Muscle layer of colon (tissue), 2 donors: ENCODE data around the gene VAT1L.

ENCODE experiments used
- H3K27ac ChIP-seq: one replicate; pipeline ENCODE4 v1.7.0; 2013; ENCODE audit warnings: low read depth, mild to moderate bottlenecking, low read length, moderate library complexity
- H3K27me3 ChIP-seq, 2 donors: one replicate each; pipeline ENCODE4 v1.7.0; 2013; ENCODE audit warnings: low read length in 2 of 2, mild to moderate bottlenecking in 2 of 2; ENCODE audit not compliant: insufficient read depth in 2 of 2, control insufficient read depth in 1 of 2
- H3K36me3 ChIP-seq: one replicate; pipeline ENCODE4 v1.7.0; 2013; ENCODE audit warnings: mild to moderate bottlenecking, low read length; ENCODE audit not compliant: insufficient read depth
- H3K4me1 ChIP-seq: one replicate; pipeline ENCODE4 v1.7.0; 2013; ENCODE audit warnings: mild to moderate bottlenecking, low read length; ENCODE audit not compliant: insufficient read depth
- H3K4me3 ChIP-seq, 2 donors: one replicate each; pipeline ENCODE4 v1.7.0; 2013; ENCODE audit warnings: low read length in 2 of 2, low read depth in 1 of 2, mild to moderate bottlenecking in 1 of 2, moderate library complexity in 1 of 2
- H3K9ac ChIP-seq: one replicate; pipeline ENCODE4 v1.7.0; 2013; ENCODE audit warnings: low read length
- H3K9me3 ChIP-seq: one replicate; pipeline ENCODE4 v1.7.0; 2013; ENCODE audit warnings: mild to moderate bottlenecking, low read length
- donor health status: abdominal sarcoma.
- donor health status: Adenocarcinoma of cecum.

Gene VAT1L

GRCh38 chr16:77784441-77785372 lies 3.7 kb upstream of the VAT1L start:
- Histone ChIP-seq H3K4me3 (no peak overlapping the region), H3K27me3 (peaks cover 12 to 28% of the 10 kb centered on the region in 2 donors), H3K27ac (no peak overlapping the region), H3K36me3 (no peaks in the 10 kb centered on the region), H3K9me3 (no peaks in the 10 kb centered on the region), H3K4me1 (peaks cover 5% of the 10 kb centered on the region), H3K9ac (no peak overlapping the region)

DNA sequence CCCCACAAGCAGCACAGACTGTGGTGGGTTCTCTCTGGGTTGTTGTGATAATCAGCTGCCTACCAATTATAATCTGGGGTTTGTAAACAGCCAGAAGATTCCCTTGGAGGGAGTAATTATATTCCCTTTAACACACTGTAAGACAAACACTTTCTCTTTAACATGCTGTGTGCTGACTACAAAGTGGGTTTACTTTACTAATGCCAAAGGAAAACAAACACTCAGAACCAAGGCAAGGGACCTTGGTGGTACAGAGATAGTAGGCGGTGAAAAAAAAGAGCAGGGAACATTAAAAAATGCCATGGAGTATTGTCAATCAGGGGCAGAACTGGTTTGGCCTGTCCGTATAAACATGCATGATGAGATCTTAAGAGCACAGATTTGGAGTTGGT lies 3.0 kb upstream of the VAT1L start:
- peaks cover 19 to 35% of the 10 kb centered on the region in 2 donors for H3K27me3 ChIP-seq
- peaks cover 5% of the 10 kb centered on the region for H3K4me1 ChIP-seq
- H3K36me3 ChIP-seq = no peaks in the 10 kb centered on the region
- H3K9me3 ChIP-seq = no peaks in the 10 kb centered on the region
- no peak overlapping the region for H3K4me3 ChIP-seq
- H3K27ac ChIP-seq = no peak overlapping the region
- no peak overlapping the region for H3K9ac ChIP-seq

- no peaks in the 10 kb centered on the region for H3K9me3 ChIP-seq
- no peak overlapping the region for H3K27ac ChIP-seq
- no peak overlapping the region for H3K4me3 ChIP-seq
- peaks cover 21 to 36% of the 10 kb centered on the region in 2 donors for H3K27me3 ChIP-seq
- no peaks in the 10 kb centered on the region for H3K36me3 ChIP-seq
- peaks cover 5% of the 10 kb centered on the region for H3K4me1 ChIP-seq
- no peak overlapping the region for H3K9ac ChIP-seq
Measured at GRCh38 chr16:77786186-77786847, 2.0 kb upstream of the VAT1L start.

DNA sequence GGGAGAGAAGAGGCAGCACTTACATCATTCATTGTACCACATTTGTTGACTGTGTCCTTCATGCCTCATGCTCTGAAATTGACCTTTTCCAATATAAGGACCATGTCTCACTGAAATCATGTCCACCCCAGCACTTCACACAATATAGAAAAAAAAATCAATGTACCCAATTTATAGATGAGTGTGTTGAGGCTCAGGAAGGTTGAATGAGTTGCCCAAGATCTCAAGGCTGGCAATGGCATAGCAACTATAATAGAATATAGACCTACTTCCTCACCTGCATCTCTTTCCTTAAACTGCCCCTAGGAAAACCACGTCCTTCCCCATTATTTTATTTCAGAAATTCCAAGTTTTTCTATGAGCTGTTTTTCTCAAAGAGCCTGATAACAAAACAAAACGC lies 912 bp upstream of the VAT1L start:
- Histone ChIP-seq H3K27ac (no peak overlapping the region), H3K36me3 (no peaks in the 10 kb centered on the region), H3K4me3 (no peak overlapping the region), H3K9me3 (no peaks in the 10 kb centered on the region), H3K9ac (no peak overlapping the region), H3K4me1 (peaks cover 5% of the 10 kb centered on the region), H3K27me3 (peaks cover 21 to 36% of the 10 kb centered on the region in 2 donors)

- H3K36me3 ChIP-seq = no peaks in the 10 kb centered on the region
- H3K4me3 ChIP-seq = peak overlapping the region in 1 of 2 donors; percentile 54
- no peak overlapping the region for H3K27ac ChIP-seq
- peaks cover 21 to 36% of the 10 kb centered on the region in 2 donors for H3K27me3 ChIP-seq
- H3K9me3 ChIP-seq = no peaks in the 10 kb centered on the region
- no peak overlapping the region for H3K9ac ChIP-seq
- peaks cover 5% of the 10 kb centered on the region for H3K4me1 ChIP-seq
Measured at GRCh38 chr16:77789085-77790008, 983 bp downstream of the VAT1L start.

DNA sequence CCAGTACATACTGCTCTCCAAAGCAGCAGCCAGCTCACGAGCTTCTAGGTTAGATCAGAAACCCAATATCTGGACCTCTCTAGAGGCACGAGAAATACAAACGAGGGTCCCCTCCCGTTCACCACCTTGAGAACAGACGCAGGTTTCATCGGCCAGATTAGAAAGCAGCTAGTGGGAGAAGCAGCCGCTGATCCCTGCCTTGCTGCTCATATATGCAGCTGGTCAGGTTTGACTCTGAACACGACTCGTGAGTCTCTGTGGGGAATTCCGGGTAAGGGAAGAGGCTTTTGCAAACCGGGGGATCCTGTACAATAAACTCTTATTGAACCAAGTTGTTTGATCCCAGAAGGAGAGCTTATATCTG lies 1.6 kb downstream of the VAT1L start:
- no peak overlapping the region for H3K27ac ChIP-seq
- peaks cover 5% of the 10 kb centered on the region for H3K4me1 ChIP-seq
- no peak overlapping the region for H3K9ac ChIP-seq
- no peaks in the 10 kb centered on the region for H3K9me3 ChIP-seq
- H3K36me3 ChIP-seq = no peaks in the 10 kb centered on the region
- H3K4me3 ChIP-seq = no peak overlapping the region
- H3K27me3 ChIP-seq = peaks cover 21 to 36% of the 10 kb centered on the region in 2 donors

DNA sequence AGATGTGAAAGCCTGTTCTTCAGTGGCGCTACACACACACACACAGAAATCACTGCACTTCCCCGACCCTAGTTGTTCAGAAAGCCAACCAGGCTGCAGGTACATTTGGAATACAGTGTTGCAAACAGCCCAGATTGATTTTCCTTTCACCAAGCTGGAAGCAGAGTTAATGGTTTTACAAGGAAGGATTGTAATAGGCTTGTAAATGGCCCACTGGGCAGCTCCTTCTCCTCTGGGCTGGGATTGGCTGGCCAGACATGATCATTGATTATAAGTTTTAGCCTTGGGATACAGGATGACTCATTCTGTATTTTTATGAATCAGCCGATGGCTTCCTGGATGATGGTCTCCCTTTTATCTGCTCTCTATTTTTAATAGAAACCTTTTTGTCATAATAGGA lies 2.5 kb downstream of the VAT1L start:
- Histone ChIP-seq H3K27me3 (peaks cover 21 to 36% of the 10 kb centered on the region in 2 donors), H3K36me3 (no peaks in the 10 kb centered on the region), H3K9ac (no peak overlapping the region), H3K27ac (no peak overlapping the region), H3K4me3 (no peak overlapping the region), H3K4me1 (peaks cover 5% of the 10 kb centered on the region), H3K9me3 (no peaks in the 10 kb centered on the region)

- Histone ChIP-seq H3K36me3 (no peaks in the 10 kb centered on the region), H3K9ac (no peak overlapping the region), H3K27ac (no peak overlapping the region), H3K9me3 (no peaks in the 10 kb centered on the region), H3K27me3 (peaks cover 15 to 21% of the 10 kb centered on the region in 2 donors), H3K4me3 (no peak overlapping the region), H3K4me1 (no peaks in the 10 kb centered on the region)
Measured at GRCh38 chr16:77793417-77793816, 5.1 kb downstream of the VAT1L start.

GRCh38 chr16:77794586-77794985 lies 6.2 kb downstream of the VAT1L start:
- Histone ChIP-seq H3K9ac (no peak overlapping the region), H3K4me1 (no peaks in the 10 kb centered on the region), H3K4me3 (no peak overlapping the region), H3K27me3 (peaks cover 9 to 10% of the 10 kb centered on the region in 2 donors), H3K36me3 (no peaks in the 10 kb centered on the region), H3K9me3 (no peaks in the 10 kb centered on the region), H3K27ac (no peak overlapping the region)

DNA sequence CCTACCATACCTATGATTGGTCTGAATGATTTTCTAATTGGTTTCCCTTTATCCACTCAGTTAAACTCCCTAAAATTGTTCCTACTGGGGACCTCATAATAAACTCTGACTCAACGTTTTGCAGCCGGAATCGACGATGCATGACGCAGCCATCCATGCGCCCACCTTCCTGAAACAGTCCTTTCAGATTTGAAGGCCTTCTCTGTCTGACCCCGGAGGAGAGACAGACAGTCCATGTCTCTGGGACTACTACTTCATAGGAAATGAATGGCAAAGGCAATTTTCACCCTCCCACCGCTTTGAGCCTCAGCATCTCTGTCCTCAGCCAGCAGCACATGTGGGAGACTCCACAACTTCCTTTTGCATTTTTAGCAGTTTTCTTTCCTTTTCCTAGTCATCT lies 13.5 kb downstream of the VAT1L start:
- no peaks in the 10 kb centered on the region for H3K27me3 ChIP-seq
- H3K9me3 ChIP-seq = no peaks in the 10 kb centered on the region
- no peak overlapping the region for H3K27ac ChIP-seq

DNA sequence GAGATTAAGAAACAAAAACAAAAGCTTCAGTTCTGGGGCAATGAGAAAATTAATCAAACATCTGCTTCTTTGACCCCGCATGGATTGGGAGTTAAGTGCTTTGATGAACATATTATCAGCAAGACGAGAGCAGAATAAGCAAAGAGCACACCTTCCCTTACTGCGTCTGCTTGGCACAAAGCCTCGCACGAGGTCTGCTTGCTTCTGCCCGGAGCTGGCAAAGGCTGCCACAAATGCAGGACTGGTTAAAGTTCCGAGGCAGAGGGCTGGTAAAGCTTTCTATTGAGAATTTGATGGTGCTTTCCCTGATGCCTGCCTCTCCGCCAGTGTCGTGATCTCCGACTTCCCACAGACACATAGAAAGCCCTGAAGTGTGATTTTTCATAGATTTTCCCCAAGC lies 17.0 kb downstream of the VAT1L start:
- no peak overlapping the region for H3K4me3 ChIP-seq
- no peaks in the 10 kb centered on the region for H3K9me3 ChIP-seq
- H3K27me3 ChIP-seq = no peaks in the 10 kb centered on the region
- no peaks in the 10 kb centered on the region for H3K36me3 ChIP-seq
- no peak overlapping the region for H3K27ac ChIP-seq
- H3K9ac ChIP-seq = no peak overlapping the region
- no peaks in the 10 kb centered on the region for H3K4me1 ChIP-seq

More for the DNA sequence above, 13.5 kb downstream of the VAT1L start:
- Histone ChIP-seq H3K4me3 (no peak overlapping the region), H3K36me3 (no peaks in the 10 kb centered on the region), H3K4me1 (no peaks in the 10 kb centered on the region), H3K9ac (no peak overlapping the region)
